HG03108 (cell line): Measurements from ENCODE around the gene PEDS1.
"Not testable (repeated sequence)": the region's sequence is repeated elsewhere in the genome, so short reads cannot be mapped to it uniquely, and the experiment has no call there.

Experiments used
- ATAC-seq: cut with Tn5 transposase; IDR thresholded peaks from one replicate; pipeline ENCODE4 v1.9.1; 2021; ENCODE audit warnings: moderate library complexity; ENCODE audit not compliant: unreplicated experiment

PEDS1 gene

GRCh38 chr20:50153500-50154377 lies at the start of gene PEDS1:
Gene PEDS1, minus strand, starts transcription at chr20:50153723. Its CDS starts 86 bp downstream, at chr20:50153637.
- peak; percentile 94 for ATAC-seq

GRCh38 chr20:50202677-50203076 lies 49.2 kb upstream of the PEDS1 start:
- no peak for ATAC-seq

DNA sequence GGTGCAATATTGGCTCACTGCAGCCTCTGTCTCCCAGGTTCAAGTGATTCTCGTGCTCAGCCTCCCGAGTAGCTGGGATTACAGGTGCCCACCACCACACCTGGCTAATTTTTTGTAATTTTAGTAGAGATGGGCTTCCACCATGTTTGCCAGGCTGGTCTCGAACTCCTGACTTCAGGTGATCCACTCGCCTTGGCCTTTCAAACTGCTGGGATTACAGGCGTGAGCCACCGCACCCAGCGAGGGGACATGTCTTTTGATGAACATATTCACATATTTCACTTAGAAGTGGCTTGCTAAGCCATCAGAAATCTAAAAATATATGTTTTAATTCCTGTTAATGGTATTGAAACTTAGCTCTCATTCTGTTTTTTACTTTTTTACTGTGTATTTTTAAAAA lies 48.2 kb upstream of the PEDS1 start:
- ATAC-seq: not testable (repeated sequence)

- no peak for ATAC-seq
Observed at GRCh38 chr20:50200482-50201104, 47.1 kb upstream of the PEDS1 start.

DNA sequence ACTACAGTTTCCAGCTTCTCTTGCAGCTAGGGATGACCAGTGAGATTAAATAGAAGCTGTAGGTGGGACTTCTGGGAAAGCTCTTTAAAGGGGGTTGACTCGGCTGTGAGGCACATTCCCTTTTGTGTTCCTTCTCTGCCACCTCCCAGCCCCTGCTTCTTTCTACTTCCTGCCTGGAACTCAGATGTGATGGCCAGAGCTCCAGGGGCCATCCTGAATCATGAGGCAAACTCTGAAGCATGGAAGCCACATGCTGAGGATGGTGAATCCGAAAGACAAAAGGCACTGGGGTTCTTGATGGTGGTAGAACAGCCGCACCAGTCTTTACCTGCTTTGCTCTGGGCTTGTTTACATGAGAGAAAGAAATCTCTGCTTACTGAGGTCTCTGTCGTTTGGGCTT lies 46.2 kb upstream of the PEDS1 start:
- no peak for ATAC-seq

DNA sequence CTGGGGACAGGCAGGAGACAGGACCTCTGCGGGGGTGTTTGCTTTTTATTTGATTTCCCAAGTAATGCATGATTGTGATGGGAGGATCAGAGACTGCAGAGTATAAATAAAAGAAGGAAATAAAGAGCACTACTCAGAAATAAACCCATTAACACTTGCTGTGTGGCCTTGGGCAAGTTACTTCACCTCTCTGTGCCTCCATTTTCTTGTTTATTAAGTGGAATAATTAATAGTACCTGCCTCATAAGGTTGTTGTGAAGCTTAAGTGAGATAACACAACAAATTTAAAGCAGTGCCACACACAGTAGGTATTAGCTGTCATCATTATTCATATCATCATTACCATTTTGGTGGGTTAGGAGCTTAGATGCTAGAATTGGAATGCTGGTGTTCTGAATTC lies 45.2 kb upstream of the PEDS1 start:
- no peak for ATAC-seq

GRCh38 chr20:50198180-50198666 lies 44.7 kb upstream of the PEDS1 start:
- no peak for ATAC-seq

DNA sequence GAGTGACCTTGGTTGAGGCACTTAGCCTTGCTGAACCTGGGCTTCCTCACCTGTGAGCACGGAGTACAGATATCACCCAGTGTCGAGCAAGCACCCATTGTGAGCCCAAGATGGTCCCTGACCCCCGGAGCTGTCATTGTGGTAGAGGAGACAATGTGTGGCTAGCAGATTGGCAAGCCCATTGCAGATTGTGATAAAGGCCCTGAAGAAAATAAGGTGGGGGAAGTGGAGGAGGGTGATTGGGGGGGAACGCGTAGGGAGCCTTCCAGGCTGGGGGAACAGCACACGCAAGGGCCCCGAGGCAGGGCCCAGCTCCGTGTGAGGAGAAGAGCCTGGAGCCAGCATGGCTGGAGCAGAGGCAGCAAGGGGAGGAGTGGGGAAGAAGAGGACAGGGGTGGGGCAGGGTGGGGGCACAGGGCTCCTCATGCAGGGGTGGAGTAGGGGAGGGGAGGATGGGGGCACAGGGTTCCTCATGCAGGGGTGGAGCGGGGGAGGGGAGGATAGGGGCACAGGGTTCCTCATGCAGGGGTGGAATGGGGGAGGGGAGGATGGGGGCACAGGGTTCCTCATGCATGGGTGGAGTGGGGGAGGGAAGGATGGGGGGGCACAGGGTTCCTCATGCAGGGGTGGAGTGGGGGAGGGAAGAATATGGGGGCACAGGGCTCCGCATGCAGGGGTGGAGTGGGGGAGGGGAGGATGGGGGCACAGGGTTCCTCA lies 44.1 kb upstream of the PEDS1 start:
- ATAC-seq: no peak

DNA sequence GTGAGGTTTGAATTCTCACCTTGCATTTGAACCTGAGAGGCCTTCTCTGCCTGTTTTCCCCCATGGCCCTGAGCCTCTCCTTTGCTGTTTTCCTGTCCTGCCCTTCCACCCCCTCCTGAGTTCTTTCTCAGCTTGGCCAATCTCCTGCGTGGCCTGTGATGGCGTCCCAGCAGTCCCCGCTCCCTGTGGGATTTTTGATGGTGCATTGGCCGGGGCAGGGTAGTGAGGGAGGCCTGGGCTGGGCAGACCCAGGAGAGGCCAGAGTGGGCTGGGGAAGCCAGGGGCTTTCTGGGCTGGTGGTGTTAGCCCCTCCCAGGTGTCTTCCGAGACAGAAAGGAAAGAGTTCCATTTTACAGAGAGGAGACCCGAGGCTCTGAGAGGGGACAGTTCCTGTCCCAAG lies 43.4 kb upstream of the PEDS1 start:
- ATAC-seq: no peak

DNA sequence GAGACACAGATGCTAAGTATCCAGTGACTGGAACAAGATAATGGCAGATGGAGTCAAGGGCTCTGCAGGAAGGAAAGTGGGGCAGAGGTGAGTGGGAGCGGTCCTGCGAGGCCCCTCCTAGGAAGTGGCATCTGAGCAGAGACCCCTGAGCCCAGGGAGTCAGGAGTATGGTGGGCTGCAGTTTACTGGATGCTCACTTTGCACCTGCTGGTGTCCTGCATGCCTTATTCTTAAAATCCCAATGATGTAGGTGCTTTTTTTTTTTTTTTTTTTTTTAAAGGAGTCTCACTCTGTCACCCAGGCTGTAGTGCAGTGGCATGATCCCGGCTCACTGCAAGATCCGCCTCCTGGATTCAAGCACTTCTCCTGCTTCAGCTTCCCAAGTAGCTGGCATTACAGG lies 42.7 kb upstream of the PEDS1 start:
- ATAC-seq: no peak

GRCh38 chr20:50195524-50196120 lies 42.1 kb upstream of the PEDS1 start:
- ATAC-seq: no peak

- ATAC-seq: no peak
Observed at GRCh38 chr20:50194831-50195523, 41.5 kb upstream of the PEDS1 start.

- no peak for ATAC-seq
Observed at GRCh38 chr20:50194422-50194830, 40.9 kb upstream of the PEDS1 start.

DNA sequence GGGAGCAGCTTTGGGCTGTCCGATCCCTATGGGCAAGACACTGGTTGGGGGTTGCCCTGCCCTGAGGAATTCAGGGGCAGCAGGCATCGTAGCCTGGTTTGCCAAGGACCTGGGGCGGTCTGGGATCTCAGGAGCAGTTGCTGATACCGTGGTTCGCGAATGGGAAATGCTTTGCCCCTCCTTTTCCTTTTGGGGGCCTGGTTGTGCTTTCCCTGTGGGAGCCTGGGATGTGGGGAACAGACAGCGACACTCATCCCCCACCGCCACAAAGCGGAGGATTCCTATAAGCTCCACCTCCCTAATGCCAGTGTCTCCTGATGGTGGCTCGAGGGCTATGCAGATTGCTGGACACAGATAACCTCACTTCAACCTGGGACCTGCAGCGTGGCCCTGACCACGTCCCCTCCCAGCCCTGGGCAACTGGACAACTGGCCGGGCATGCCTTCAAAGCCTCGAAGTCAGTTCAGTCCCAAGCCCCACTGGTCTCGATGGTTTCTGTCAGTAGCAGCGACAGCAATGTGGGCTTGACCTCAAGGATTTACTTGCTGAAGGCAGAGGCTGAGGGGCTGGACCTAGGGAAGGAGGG lies 40.4 kb upstream of the PEDS1 start:
- no peak for ATAC-seq

DNA sequence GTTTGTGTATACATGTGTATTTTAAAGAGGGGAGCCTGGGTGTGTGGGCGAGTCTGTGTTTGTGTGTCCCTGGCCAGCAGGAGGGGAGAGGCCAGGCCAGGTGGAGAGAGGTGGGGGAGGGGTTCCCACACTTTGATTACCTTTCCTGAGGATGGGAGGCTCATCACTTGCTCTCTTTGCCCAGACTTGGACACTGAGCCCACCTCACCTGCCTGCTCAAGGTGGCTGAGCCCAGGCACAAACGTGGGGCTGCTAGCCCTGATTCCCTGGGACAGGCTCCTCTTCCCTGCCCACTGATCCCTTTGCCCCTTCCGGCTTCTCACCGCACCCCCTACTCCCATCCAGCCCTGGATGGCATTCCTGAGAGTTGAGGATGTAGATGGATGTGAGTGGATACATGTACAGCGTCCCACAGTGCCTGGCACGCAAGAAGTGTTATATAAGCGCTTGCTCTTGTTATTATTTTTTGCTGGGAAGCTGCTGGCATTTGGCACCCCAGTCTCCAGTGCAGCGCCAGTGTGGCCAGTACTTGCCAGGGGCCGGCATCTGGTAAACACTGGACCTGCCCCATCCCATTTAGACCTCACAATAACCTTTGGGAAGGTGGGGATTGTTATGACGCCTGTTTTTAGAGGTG lies 39.8 kb upstream of the PEDS1 start:
- no peak for ATAC-seq

- ATAC-seq: no peak
Observed at GRCh38 chr20:50192364-50193198, 39.1 kb upstream of the PEDS1 start.

DNA sequence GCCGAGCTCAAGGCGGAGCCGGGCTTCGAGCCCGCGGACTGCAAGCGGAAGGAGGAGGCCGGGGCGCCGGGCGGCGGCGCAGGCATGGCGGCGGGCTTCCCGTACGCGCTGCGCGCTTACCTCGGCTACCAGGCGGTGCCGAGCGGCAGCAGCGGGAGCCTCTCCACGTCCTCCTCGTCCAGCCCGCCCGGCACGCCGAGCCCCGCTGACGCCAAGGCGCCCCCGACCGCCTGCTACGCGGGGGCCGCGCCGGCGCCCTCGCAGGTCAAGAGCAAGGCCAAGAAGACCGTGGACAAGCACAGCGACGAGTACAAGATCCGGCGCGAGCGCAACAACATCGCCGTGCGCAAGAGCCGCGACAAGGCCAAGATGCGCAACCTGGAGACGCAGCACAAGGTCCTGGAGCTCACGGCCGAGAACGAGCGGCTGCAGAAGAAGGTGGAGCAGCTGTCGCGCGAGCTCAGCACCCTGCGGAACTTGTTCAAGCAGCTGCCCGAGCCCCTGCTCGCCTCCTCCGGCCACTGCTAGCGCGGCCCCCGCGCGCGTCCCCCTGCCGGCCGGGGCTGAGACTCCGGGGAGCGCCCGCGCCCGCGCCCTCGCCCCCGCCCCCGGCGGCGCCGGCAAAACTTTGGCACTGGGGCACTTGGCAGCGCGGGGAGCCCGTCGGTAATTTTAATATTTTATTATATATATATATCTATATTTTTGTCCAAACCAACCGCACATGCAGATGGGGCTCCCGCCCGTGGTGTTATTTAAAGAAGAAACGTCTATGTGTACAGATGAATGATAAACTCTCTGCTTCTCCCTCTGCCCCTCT lies 38.2 kb upstream of the PEDS1 start:
- ATAC-seq: no peak

DNA sequence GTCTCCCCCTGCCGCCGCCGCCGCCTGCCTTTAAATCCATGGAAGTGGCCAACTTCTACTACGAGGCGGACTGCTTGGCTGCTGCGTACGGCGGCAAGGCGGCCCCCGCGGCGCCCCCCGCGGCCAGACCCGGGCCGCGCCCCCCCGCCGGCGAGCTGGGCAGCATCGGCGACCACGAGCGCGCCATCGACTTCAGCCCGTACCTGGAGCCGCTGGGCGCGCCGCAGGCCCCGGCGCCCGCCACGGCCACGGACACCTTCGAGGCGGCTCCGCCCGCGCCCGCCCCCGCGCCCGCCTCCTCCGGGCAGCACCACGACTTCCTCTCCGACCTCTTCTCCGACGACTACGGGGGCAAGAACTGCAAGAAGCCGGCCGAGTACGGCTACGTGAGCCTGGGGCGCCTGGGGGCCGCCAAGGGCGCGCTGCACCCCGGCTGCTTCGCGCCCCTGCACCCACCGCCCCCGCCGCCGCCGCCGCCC lies 37.6 kb upstream of the PEDS1 start:
- no peak for ATAC-seq
